Prostate gland (tissue), 2 donors: ENCODE results near the gene HDGF.

Experiments
- CTCF ChIP-seq, 4 experiments: fragments of 200-600 bp in 2 of 4; fragments of 450-650 bp in 2 of 4; sonication (generic) in 2 of 4; IDR thresholded peaks; 1 replicate in 3 of 4; 2 replicates in 1 of 4; pipeline ENCODE4 v1.5.1; 2016 to 2019; ENCODE audit warnings: antibody characterized with exemption in 4 of 4, mild to moderate bottlenecking in 2 of 4, moderate library complexity in 2 of 4
- POLR2A ChIP-seq: fragments of 450-650 bp; IDR thresholded peaks from one replicate; pipeline ENCODE4 v1.6.1; 2016; ENCODE audit warnings: antibody characterized with exemption, mild to moderate bottlenecking

GRCh38 chr1:156796340-156797097, 45.0 kb upstream of the HDGF start:
- TF ChIP-seq CTCF (IDR thresholded peaks at IDR 0.05) (no peak), POLR2A (no peak)
